OCI-LY1 (cell line): ENCODE measurements around the gene CTNNA3.

Experiments used
- H2AFZ ChIP-seq: fragments of 200-600 bp; sonication (generic), shearing (Covaris generic); 2 replicates; pipeline ENCODE4 v1.6.0; 2014; ENCODE audit warnings: antibody characterized with exemption, mild to moderate bottlenecking, low read length
- H3F3A ChIP-seq: fragments of 200-600 bp; sonication (generic), shearing (Covaris generic); 2 replicates; pipeline ENCODE4 v1.6.0; 2014; ENCODE audit warnings: mild to moderate bottlenecking, antibody characterized with exemption, low read length, moderate library complexity; ENCODE audit not compliant: insufficient read depth
- H3K27ac ChIP-seq: fragments of 200-600 bp; sonication (generic); 2 replicates; pipeline ENCODE4 v1.5.1; 2014; ENCODE audit warnings: low read length, mixed run types, mild to moderate bottlenecking, low read depth; ENCODE audit not compliant: poor library complexity, severe bottlenecking
- H3K27me3 ChIP-seq: fragments of 200-600 bp; sonication (generic); 2 replicates; pipeline ENCODE4 v1.6.0; 2014; ENCODE audit warnings: antibody characterized with exemption, mild to moderate bottlenecking, low read length, moderate library complexity; ENCODE audit not compliant: insufficient read depth
- H3K36me3 ChIP-seq: fragments of 200-600 bp; sonication (generic); 2 replicates; pipeline ENCODE4 v1.6.1; 2014; ENCODE audit warnings: mild to moderate bottlenecking, antibody characterized with exemption, low read length, moderate library complexity, mixed read lengths; ENCODE audit not compliant: insufficient read depth
- H3K4me1 ChIP-seq: fragments of 200-600 bp; sonication (generic); 2 replicates; pipeline ENCODE4 v1.5.1; 2014; ENCODE audit warnings: mild to moderate bottlenecking, low read length, moderate library complexity; ENCODE audit not compliant: insufficient read depth, severe bottlenecking
- H3K4me2 ChIP-seq: fragments of 200-600 bp; sonication (generic), shearing (Covaris generic); 2 replicates; pipeline ENCODE4 v1.6.1; 2014; ENCODE audit warnings: low read length
- H3K4me3 ChIP-seq: fragments of 200-600 bp; sonication (generic); 2 replicates; pipeline ENCODE4 v1.5.1; 2014; ENCODE audit warnings: low read length, low read depth, mild to moderate bottlenecking, mixed read lengths; ENCODE audit not compliant: poor library complexity, severe bottlenecking
- H3K79me2 ChIP-seq: fragments of 200-600 bp; shearing (Covaris generic); 2 replicates; pipeline ENCODE4 v1.6.1; 2016; ENCODE audit warnings: mixed run types, low read length, mixed read lengths; ENCODE audit not compliant: insufficient read depth
- H3K9ac ChIP-seq: fragments of 200-600 bp; sonication (generic), shearing (Covaris generic); 2 replicates; pipeline ENCODE4 v1.6.1; 2014; ENCODE audit warnings: mild to moderate bottlenecking, low read length, mixed read lengths
- H3K9me2 ChIP-seq: fragments of 200-600 bp; sonication (generic), shearing (Covaris generic); 2 replicates; pipeline ENCODE4 v1.6.1; 2014; ENCODE audit warnings: low read depth, mild to moderate bottlenecking, low read length, mixed read lengths
- H3K9me3 ChIP-seq: fragments of 200-600 bp; shearing (Covaris generic); 2 replicates; pipeline ENCODE4 v1.6.1; 2014; ENCODE audit warnings: low read length, mixed read lengths
- H4K20me1 ChIP-seq: fragments of 200-600 bp; sonication (generic), shearing (Covaris generic); 2 replicates; pipeline ENCODE4 v1.6.0; 2016; ENCODE audit warnings: mild to moderate bottlenecking, low read length; ENCODE audit not compliant: insufficient read depth
- EZH2 ChIP-seq: fragments of 200-600 bp; sonication (generic), shearing (Covaris generic); IDR thresholded peaks from 2 replicates; pipeline ENCODE4 v1.8.0; 2017; ENCODE audit warnings: borderline replicate concordance, mixed run types, mild to moderate bottlenecking, antibody characterized with exemption, low read length, moderate library complexity, mixed read lengths
- TF ChIP-seq, protein P1 (sequence below): fragments of 200-600 bp; sonication (generic), shearing (Covaris generic); IDR thresholded peaks from 2 replicates; pipeline ENCODE4 v1.5.1; 2017; ENCODE audit warnings: mild to moderate bottlenecking, antibody characterized with exemption, low read length, moderate library complexity, mixed read lengths

CTNNA3 gene

DNA sequence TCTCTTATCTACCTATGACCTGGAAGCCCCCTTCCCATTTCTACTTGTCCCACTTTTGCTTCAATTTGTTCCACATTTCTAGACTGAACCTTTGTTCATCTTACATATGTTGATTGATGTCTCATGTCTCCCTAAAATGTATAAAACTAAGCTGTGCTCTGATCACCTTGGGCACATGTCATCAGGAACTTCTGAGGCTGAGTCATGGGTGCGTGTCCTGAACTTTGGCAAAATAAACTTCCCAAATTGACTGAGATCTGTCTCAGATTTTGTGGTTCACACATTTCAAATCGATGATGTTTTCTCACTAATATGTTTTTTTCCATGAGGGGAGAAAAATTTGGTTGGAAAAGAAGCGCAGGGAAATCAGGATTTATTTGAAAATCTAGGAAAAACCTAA is 1176.4 kb downstream of the CTNNA3 start:
- H3K27ac ChIP-seq = no peak overlapping the region
- no peak overlapping the region for H3K4me3 ChIP-seq
- H3K4me1 ChIP-seq = no peaks in the 10 kb centered on the region
- no peaks in the 10 kb centered on the region for H3K27me3 ChIP-seq
- H3K9me3 ChIP-seq = no peaks in the 10 kb centered on the region
- H4K20me1 ChIP-seq = no peaks in the 10 kb centered on the region
- no peak overlapping the region for H3K4me2 ChIP-seq
- TF ChIP-seq, protein P1, sequence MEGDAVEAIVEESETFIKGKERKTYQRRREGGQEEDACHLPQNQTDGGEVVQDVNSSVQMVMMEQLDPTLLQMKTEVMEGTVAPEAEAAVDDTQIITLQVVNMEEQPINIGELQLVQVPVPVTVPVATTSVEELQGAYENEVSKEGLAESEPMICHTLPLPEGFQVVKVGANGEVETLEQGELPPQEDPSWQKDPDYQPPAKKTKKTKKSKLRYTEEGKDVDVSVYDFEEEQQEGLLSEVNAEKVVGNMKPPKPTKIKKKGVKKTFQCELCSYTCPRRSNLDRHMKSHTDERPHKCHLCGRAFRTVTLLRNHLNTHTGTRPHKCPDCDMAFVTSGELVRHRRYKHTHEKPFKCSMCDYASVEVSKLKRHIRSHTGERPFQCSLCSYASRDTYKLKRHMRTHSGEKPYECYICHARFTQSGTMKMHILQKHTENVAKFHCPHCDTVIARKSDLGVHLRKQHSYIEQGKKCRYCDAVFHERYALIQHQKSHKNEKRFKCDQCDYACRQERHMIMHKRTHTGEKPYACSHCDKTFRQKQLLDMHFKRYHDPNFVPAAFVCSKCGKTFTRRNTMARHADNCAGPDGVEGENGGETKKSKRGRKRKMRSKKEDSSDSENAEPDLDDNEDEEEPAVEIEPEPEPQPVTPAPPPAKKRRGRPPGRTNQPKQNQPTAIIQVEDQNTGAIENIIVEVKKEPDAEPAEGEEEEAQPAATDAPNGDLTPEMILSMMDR = no peak
- TF ChIP-seq EZH2 = no peak
- no peaks in the 10 kb centered on the region for H3K9me2 ChIP-seq
- no peaks in the 10 kb centered on the region for H3K79me2 ChIP-seq
- H2AFZ ChIP-seq = no peak overlapping the region
- H3F3A ChIP-seq = no peaks in the 10 kb centered on the region
- no peak overlapping the region for H3K9ac ChIP-seq
- no peaks in the 10 kb centered on the region for H3K36me3 ChIP-seq

GRCh38 chr10:66514666-66515065 is 1181.3 kb downstream of the CTNNA3 start:
- TF ChIP-seq EZH2 = no peak
- TF ChIP-seq, protein P1 = no peak
- Histone ChIP-seq H3K9me2 (no peaks in the 10 kb centered on the region), H3K9ac (no peak overlapping the region), H2AFZ (no peak overlapping the region), H3K79me2 (no peaks in the 10 kb centered on the region), H3K9me3 (no peaks in the 10 kb centered on the region), H3K27ac (no peak overlapping the region), H3K4me1 (no peaks in the 10 kb centered on the region), H3K4me3 (no peak overlapping the region), H3K36me3 (no peaks in the 10 kb centered on the region), H3K4me2 (no peak overlapping the region), H3F3A (no peaks in the 10 kb centered on the region), H3K27me3 (no peaks in the 10 kb centered on the region), H4K20me1 (no peaks in the 10 kb centered on the region)

DNA sequence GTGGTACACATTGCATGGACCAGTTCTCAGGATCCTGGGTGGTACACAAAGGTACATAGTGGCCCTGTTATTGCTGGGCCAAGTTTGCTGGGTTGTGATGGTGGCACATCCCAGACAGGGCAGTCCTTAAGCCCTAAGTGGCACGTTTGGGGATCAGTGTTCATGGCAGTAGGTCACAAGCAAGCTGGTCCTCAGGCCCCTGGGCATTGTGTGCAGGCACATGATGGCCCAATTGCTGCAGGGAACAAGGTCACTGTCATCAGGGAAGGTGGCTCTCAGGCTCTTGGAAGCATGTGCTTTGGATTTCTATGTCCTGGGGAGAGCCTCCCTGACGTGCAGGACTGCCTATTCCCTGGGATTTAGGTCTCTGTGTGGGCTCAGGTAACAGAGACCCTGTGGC is 1182.5 kb downstream of the CTNNA3 start:
- no peak overlapping the region for H3K27ac ChIP-seq
- H3K4me2 ChIP-seq = no peak overlapping the region
- no peak overlapping the region for H3K4me3 ChIP-seq
- no peak overlapping the region for H3K9ac ChIP-seq
- TF ChIP-seq EZH2 = no peak
- TF ChIP-seq, protein P1 = no peak
- no peaks in the 10 kb centered on the region for H3K9me2 ChIP-seq
- no peaks in the 10 kb centered on the region for H3K27me3 ChIP-seq
- no peaks in the 10 kb centered on the region for H3K4me1 ChIP-seq
- H3K36me3 ChIP-seq = no peaks in the 10 kb centered on the region
- H3K79me2 ChIP-seq = no peaks in the 10 kb centered on the region
- H2AFZ ChIP-seq = no peak overlapping the region
- H3K9me3 ChIP-seq = no peaks in the 10 kb centered on the region
- H3F3A ChIP-seq = no peaks in the 10 kb centered on the region
- no peaks in the 10 kb centered on the region for H4K20me1 ChIP-seq
